ENCODE results near the gene GOLGA6C. TPM values are rescaled to one million over a fixed set of nuclear protein-coding genes. Genes with fewer than 3 reads are reported as not detected.
"Not testable (repeated sequence)": the region's sequence is repeated elsewhere in the genome, so short reads cannot be mapped to it uniquely, and the experiment has no call there.

Gene GOLGA6C
- total RNA-seq, 2 donors from 2014 or later: not detected

DNA sequence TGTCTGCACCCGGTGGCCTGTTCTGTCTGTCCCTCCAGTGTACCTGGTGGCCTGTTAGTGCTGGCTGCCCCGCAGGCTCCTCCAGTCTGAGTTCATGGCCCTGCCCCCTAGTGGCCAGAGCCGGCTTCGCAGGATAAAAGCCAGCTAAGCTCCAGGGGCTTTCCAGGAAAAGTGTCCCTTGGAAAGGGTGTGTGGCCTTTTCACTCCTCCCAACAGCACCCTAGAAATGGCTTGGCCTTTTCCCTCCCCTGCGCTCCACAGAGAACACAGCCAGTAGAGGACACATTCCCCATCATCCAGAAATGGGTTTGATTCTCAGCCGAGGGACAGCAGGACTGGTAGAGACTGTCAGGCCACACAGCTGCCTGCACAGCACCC lies 41.2 kb downstream of the GOLGA6C start:
- H3K27ac ChIP-seq: peak overlapping the region in 1 of 4 donors; percentile 32
- TF ChIP-seq, protein P1, sequence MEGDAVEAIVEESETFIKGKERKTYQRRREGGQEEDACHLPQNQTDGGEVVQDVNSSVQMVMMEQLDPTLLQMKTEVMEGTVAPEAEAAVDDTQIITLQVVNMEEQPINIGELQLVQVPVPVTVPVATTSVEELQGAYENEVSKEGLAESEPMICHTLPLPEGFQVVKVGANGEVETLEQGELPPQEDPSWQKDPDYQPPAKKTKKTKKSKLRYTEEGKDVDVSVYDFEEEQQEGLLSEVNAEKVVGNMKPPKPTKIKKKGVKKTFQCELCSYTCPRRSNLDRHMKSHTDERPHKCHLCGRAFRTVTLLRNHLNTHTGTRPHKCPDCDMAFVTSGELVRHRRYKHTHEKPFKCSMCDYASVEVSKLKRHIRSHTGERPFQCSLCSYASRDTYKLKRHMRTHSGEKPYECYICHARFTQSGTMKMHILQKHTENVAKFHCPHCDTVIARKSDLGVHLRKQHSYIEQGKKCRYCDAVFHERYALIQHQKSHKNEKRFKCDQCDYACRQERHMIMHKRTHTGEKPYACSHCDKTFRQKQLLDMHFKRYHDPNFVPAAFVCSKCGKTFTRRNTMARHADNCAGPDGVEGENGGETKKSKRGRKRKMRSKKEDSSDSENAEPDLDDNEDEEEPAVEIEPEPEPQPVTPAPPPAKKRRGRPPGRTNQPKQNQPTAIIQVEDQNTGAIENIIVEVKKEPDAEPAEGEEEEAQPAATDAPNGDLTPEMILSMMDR (IDR thresholded peaks at IDR 0.05): peak; percentile 20 to 58 (median 38)
- H3K27me3 ChIP-seq; intact Hi-C loops (cut with DNase I); H3K4me1 ChIP-seq; H3K9me3 ChIP-seq; H3K4me3 ChIP-seq; H3K36me3 ChIP-seq (replicated peaks in 1 of 2; ENCODE audit: insufficient read depth in 1 of 2, low read depth in 2 of 2): not testable (repeated sequence)
- WGBS, 2 donors: 22% methylated on average over 5 of the region's 6 CpGs; no CpG with 5 or more reads in 1 of the 2 donors
- DNase-seq: peak; percentile 76 to 84 (median 76)
- ATAC-seq: peak; percentile 97

GRCh38 chr15:75300026-75300425 lies 41.9 kb downstream of the GOLGA6C start:
- not testable (repeated sequence) for H3K9me3 ChIP-seq; ATAC-seq; H3K36me3 ChIP-seq (replicated peaks in 1 of 2; ENCODE audit: insufficient read depth in 1 of 2, low read depth in 2 of 2); H3K4me3 ChIP-seq; H3K27me3 ChIP-seq; H3K4me1 ChIP-seq
- 57 to 62% methylated on average over 5 to 6 of the region's 6 CpGs for WGBS, 2 donors
- intact Hi-C loops (cut with DNase I): loop anchor here (10.0 kb wide), 2 partner anchors 65 to 265 kb away; no protein-coding TSS in a partner anchor
- peak overlapping the region in 1 of 4 donors; percentile 2 for H3K27ac ChIP-seq
- DNase-seq: peak in 1 of 4 donors; percentile 57

DNA sequence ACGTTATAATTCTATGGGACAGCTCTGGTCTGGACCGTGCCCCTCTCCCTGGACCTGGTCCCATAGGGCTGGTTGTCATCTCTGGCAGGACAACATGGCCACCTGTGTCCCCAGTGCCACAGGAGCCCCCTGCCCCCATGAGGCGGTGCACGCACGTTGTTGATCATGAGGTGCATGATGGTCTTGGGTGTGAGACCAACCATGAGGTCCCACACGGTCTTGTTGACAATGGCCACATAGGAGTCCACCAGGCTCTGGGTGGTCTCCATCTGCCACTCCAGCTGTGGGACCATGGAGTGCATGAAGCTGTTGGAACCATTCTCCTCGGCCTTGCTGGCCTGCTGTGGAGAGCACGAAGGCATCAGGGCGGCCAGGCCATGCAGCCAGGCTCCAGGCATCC lies 44.2 kb downstream of the GOLGA6C start:
- Histone ChIP-seq H3K27ac (no peak overlapping the region), H3K4me3 (no peak overlapping the region), H3K9me3 (no peaks in the 10 kb centered on the region), H3K4me1 (no peaks in the 10 kb centered on the region), H3K36me3 (replicated peaks in 1 of 2; ENCODE audit: insufficient read depth in 1 of 2, low read depth in 2 of 2) (no peaks in the 10 kb centered on the region), H3K27me3 (no peaks in the 10 kb centered on the region)
- DNase-seq (no peak), ATAC-seq (no peak)
- TF ChIP-seq POLR2A (IDR thresholded peaks at IDR 0.05): no peak
- TF ChIP-seq, protein P1 (IDR thresholded peaks at IDR 0.05): no peak
- intact Hi-C loops (cut with DNase I): loop anchor here (10.0 kb wide), 2 partner anchors 68 to 268 kb away; no protein-coding TSS in a partner anchor
- WGBS, 2 donors: 72 to 73% methylated on average over 5 to 9 of the region's 9 CpGs

DNA sequence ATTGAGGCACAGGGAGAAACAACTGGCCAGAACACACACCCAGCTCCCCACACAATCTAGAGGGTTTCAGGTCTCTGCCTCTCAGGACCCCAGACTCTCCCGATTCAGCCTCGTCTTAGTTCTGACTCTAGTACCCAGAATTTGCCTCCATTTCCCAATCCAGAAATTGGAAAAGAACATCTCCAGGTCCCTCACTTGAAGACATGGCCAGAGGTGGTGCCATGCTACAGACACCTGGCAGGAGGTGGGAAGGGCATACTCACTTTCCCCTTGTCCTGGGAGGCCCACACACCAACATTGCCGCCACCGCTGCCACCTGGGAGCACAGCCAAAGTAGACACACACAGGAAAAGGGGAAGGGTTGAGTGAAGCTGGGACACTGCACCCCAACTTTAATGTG lies 44.6 kb downstream of the GOLGA6C start:
- not testable (repeated sequence) for DNase-seq; H3K36me3 ChIP-seq (replicated peaks in 1 of 2; ENCODE audit: insufficient read depth in 1 of 2, low read depth in 2 of 2); H3K4me1 ChIP-seq; H3K4me3 ChIP-seq; ATAC-seq; H3K9me3 ChIP-seq; H3K27ac ChIP-seq; H3K27me3 ChIP-seq
- WGBS, 2 donors: 78 to 87% methylated on average over 4 of the region's 4 CpGs
- intact Hi-C loops (cut with DNase I): loop anchor here (10.0 kb wide), 2 partner anchors 68 to 268 kb away; no protein-coding TSS in a partner anchor

DNA sequence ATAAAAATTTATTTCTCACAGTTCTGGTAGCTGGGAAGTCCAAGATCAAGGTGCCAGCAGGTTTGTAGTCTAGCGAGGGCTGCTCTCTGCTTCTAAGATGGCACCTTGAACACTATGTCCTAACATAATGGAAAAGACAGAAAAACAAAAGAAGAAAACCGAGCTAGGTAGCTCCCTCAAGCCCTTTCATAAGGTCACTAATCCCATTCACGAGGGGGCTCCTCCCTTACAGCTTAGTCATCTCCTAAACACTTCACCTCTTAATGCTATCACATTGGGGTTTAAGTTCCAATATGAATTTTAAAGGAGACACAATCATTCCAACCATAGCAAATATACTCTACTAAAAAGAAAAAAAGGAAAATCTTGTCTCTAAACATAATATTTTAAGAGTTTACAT lies 48.1 kb downstream of the GOLGA6C start:
- H3K27me3 ChIP-seq: peaks cover 0 to 4% of the 10 kb centered on the region in 2 donors
- H3K4me1 ChIP-seq: no peaks in the 10 kb centered on the region
- H3K36me3 ChIP-seq (replicated peaks in 1 of 2; ENCODE audit: insufficient read depth in 1 of 2, low read depth in 2 of 2): no peaks in the 10 kb centered on the region
- 44 to 57% methylated on average over 3 of the region's 3 CpGs for WGBS, 2 donors
- H3K4me3 ChIP-seq: no peak overlapping the region
- intact Hi-C loops (cut with DNase I): loop anchor here (10.0 kb wide), 2 partner anchors 71 to 271 kb away; no protein-coding TSS in a partner anchor
- ATAC-seq (no peak), DNase-seq (no peak)
- no peaks in the 10 kb centered on the region for H3K9me3 ChIP-seq
- no peak for TF ChIP-seq POLR2A (IDR thresholded peaks at IDR 0.05)
- TF ChIP-seq, protein P1 (IDR thresholded peaks at IDR 0.05): no peak
- H3K27ac ChIP-seq: no peak overlapping the region

DNA sequence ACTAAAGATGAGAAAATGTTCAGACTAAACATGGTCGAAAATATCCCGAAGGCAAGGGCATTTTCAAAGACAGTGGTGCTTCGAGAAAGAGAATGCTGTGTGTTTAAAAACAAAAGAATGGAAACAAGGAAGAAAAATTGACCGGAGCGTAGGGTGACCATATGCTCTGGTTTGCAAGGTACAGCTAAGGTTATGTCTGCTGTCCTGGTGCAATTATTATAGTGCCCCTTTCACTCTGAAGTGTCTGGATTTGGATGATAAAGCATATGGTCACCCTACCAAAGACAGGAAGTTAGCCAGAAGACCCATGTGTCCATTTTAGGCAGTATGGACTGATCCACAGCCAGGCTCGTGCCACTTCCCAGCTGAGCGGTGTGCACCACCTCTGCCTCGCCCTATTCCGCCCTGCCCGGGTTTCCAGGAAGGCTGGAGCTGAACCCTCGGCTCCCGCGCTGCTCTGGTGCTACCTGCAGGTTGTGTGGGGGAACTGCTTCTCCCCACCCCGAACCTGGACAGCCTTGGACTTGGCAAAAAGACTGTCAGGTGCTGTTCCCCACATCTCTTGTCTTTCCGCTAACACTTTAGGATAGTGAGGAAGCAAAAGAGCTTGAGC lies 49.8 kb downstream of the GOLGA6C start:
- H3K27ac ChIP-seq: no peak overlapping the region
- H3K4me1 ChIP-seq: no peaks in the 10 kb centered on the region
- H3K4me3 ChIP-seq: no peak overlapping the region
- intact Hi-C loops (cut with DNase I): loop anchor here (10.0 kb wide), 2 partner anchors 73 to 273 kb away; no protein-coding TSS in a partner anchor
- ATAC-seq (peak; percentile 92), DNase-seq (peak; percentile 64 to 82 (median 72))
- H3K36me3 ChIP-seq (replicated peaks in 1 of 2; ENCODE audit: insufficient read depth in 1 of 2, low read depth in 2 of 2): no peaks in the 10 kb centered on the region
- H3K27me3 ChIP-seq: peaks cover 0 to 4% of the 10 kb centered on the region in 2 donors
- H3K9me3 ChIP-seq: no peaks in the 10 kb centered on the region
- TF ChIP-seq, protein P1 (IDR thresholded peaks at IDR 0.05): peak; percentile 29 to 84 (median 62)
- TF ChIP-seq POLR2A (IDR thresholded peaks at IDR 0.05): no peak
- 28 to 53% methylated on average over 7 to 15 of the region's 15 CpGs for WGBS, 2 donors
